GM12873 (cell line): ENCODE data around the gene AFM.

ENCODE experiments used
- TF ChIP-seq, protein P1 (sequence below): IDR thresholded peaks from 2 replicates; pipeline ENCODE4 v1.5.1; 2012; ENCODE audit warnings: low read depth, mild to moderate bottlenecking, moderate library complexity, low read length, control low read depth; ENCODE audit not compliant: insufficient read depth; ENCODE audit errors: missing control alignments

The AFM gene

DNA sequence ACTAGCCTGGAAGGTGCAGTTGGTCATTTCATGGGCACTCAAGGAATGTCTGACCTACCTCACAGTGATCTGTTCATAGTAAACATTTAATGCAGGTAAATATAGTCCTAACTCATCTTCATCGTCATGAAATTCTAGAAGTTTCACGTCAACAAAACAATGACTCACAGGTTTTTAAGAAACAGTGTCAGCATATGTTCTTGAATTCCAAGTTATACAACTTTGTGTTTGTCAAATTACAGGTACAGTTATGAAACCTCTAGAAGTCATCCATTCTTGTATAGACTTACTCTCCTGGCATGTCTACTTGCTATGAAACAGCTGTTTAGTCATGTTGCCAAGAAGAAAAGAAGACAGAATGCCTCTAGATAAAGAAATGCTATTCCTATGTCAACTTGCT, 46.6 kb downstream of the AFM start:
- TF ChIP-seq, protein P1, sequence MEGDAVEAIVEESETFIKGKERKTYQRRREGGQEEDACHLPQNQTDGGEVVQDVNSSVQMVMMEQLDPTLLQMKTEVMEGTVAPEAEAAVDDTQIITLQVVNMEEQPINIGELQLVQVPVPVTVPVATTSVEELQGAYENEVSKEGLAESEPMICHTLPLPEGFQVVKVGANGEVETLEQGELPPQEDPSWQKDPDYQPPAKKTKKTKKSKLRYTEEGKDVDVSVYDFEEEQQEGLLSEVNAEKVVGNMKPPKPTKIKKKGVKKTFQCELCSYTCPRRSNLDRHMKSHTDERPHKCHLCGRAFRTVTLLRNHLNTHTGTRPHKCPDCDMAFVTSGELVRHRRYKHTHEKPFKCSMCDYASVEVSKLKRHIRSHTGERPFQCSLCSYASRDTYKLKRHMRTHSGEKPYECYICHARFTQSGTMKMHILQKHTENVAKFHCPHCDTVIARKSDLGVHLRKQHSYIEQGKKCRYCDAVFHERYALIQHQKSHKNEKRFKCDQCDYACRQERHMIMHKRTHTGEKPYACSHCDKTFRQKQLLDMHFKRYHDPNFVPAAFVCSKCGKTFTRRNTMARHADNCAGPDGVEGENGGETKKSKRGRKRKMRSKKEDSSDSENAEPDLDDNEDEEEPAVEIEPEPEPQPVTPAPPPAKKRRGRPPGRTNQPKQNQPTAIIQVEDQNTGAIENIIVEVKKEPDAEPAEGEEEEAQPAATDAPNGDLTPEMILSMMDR, result no peak

DNA sequence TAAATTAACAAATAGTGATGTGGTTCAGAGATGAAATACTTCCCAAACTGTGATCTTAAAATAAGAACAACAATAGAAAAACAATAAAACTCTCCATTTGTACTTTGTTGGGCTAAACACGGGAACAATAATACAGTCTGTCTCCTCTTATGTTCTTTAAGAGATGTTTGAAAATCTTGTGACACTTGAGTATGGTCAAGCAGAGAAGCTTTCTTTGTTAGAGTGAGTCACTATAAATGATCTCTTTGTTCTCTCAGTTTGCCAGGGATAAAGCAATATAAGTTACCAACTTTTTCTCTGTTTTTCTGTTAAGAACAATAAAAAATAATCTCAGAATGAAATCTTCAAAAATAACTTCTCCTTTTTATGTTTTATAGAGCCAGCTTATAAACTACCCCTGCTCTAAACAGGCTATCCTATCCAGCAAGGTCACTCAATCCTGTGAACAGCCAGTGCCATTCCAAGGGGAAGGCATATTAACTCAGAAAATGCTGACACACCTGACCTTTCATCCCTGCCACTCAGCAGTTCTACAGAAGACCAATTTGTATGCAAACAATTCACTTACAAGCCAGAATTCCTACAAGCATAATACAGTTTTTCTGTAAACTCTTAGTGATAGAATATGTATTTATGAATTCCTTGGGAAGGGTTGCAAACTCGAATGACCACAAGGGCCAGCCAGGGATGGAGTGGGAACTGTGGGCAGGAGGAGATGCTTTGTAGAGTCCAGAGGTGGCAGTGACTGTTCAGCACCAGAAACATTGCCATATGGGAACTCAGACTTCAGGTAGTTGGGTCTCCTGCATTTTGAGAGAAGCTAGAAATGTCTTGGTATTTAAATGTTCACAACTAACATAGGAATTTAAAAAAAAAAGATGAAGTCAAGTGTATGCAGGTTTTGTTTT, 52.2 kb downstream of the AFM start:
- TF ChIP-seq, protein P1, result no peak

DNA sequence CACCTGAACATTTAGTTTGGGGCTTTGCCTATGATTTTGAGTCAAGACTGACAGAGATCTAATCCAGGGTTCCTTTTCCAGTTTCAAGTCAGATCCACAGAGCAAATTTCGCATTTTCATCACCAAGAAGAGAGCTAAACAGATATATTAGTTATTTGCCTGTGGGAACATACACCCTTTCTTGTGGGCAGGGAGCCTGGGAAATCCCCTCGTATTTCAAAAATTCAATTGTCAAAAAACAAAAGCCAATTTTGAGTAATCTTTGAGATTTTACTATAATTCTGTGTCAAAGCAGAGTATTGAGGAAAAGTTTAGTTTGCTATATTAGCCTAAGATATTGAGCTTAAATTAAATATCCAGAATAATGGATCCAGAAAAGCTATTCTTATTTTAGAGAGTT, 56.6 kb downstream of the AFM start:
- TF ChIP-seq, protein P1, result no peak

DNA sequence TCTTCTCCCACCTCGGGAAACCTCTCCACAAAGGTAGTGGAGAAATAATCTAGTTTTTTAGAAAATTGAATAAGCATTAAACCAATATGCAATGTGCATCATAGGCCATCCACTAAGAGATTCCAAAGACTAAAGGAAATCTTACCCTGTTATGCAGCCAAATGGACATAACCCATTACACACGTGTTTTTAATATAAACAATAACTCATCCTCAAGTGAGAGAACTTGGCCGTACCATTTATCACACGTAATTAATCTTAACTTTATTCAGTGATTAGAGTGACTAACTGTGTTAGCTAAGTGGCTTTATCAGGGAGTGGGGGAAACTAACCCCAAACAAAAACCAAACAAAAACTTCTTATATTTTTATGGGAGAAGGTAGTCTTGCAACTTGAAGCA, 57.8 kb downstream of the AFM start:
- TF ChIP-seq, protein P1, result no peak

DNA sequence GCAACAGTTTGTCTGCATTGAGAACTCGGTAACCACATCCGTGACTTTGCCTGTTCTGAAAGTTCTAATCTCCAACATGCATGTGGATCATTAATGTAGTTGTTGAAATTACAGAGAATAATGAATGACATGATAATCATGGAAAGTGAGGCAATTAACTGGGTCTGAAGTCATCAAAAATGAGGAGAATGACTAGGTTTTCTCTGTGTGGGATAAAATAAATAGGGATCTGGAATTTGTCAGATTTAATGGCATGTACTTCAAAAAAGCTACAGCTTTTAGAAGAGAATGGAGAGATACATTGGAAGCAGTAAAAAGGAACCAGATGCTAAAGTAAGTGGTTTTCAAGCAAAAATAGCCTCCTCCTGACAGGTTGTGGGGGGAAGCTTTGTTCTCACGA, 59.3 kb downstream of the AFM start:
- TF ChIP-seq, protein P1, result no peak

DNA sequence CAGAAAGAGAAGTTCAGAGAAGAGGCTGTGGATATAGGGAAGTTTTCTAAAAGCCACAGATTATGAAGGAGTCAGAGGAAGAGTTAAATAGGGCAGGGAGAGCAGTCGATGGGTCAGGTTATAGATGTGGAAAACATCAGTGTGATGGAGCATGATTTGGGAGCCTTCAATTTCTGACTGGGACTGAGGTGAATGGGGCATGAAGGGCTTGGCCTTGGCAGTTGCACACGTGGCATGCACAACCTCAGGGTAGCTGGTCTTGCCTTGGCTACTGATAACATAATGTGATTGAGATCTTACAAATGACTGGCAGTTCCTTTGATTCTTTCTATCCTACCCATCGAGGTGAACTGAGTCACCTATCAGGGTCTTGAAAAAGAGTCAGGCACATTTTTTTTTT, 59.7 kb downstream of the AFM start:
- TF ChIP-seq, protein P1, result no peak

DNA sequence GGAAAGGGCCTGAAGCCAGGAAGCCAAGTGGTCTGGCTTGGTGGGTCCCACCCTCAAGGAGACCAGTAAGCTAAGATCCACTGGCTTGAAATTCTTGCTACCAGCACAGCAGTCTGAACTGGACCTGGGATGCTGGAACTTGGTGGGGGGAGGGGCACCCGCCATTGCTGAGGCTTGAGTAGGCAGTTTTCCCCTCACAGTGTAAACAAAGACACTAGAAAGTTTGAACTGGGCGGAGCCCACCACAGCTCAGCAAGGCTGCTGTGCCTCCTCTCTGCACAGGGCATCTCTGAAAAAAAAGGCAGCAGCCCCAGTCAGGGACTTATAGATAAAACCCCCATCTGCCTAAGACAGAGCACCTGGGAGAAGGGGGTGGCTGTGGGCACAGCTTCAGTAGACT, 63.1 kb downstream of the AFM start:
- TF ChIP-seq, protein P1, result no peak
